ENCODE results near the gene PCIF1.
A peak's percentile ranks its signal among the peaks of the same experiment; 100 is the strongest.
"Not testable (repeated sequence)": the region's sequence is repeated elsewhere in the genome, so short reads cannot be mapped to it uniquely, and the experiment has no call there.

Gene PCIF1

GRCh38 chr20:45924391-45925261 lies 9.9 kb upstream of the PCIF1 start:
- DNase-seq = no peak

- no peak for DNase-seq
These were observed 8.5 kb upstream of the PCIF1 start for GRCh38 chr20:45925821-45926506.

GRCh38 chr20:45926731-45927070 lies 7.8 kb upstream of the PCIF1 start:
- no peak for DNase-seq

GRCh38 chr20:45927071-45927878 lies 7.2 kb upstream of the PCIF1 start:
- no peak for DNase-seq

GRCh38 chr20:45931680-45932079 lies 2.8 kb upstream of the PCIF1 start:
- not testable (repeated sequence) for DNase-seq

- peak; percentile 85 to 98 (median 89) for DNase-seq
These were observed 1.0 kb upstream of the PCIF1 start for GRCh38 chr20:45933266-45934045.

- DNase-seq = peak in 2 of 3 experiments; percentile 60 to 91
These were observed 367 bp upstream of the PCIF1 start for GRCh38 chr20:45934046-45934585.

- DNase-seq = no peak
These were observed 1.0 kb downstream of the PCIF1 start for GRCh38 chr20:45935416-45936046.

- DNase-seq = no peak
These were observed 3.3 kb downstream of the PCIF1 start for GRCh38 chr20:45937765-45938164.

- no peak for DNase-seq
These were observed 4.4 kb downstream of the PCIF1 start for GRCh38 chr20:45938727-45939438.

- no peak for DNase-seq
These were observed 5.6 kb downstream of the PCIF1 start for GRCh38 chr20:45940053-45940452.

- no peak for DNase-seq
These were observed 6.0 kb downstream of the PCIF1 start for GRCh38 chr20:45940469-45940868.

GRCh38 chr20:45943613-45944012 lies 9.1 kb downstream of the PCIF1 start:
- no peak for DNase-seq

GRCh38 chr20:45944151-45944964 lies 9.9 kb downstream of the PCIF1 start:
- no peak for DNase-seq

GRCh38 chr20:45944965-45945677 lies 10.6 kb downstream of the PCIF1 start:
- no peak for DNase-seq

- no peak for DNase-seq
These were observed 11.2 kb downstream of the PCIF1 start for GRCh38 chr20:45945678-45946148.

- no peak for DNase-seq
These were observed 11.9 kb downstream of the PCIF1 start for GRCh38 chr20:45946149-45946970.

GRCh38 chr20:45947110-45947866 lies 12.8 kb downstream of the PCIF1 start:
- DNase-seq = no peak
